ENCODE measurements around the gene OTOP3. TPM values are rescaled to one million over a fixed set of nuclear protein-coding genes. Genes with fewer than 3 reads are reported as not detected.

The OTOP3 gene
- total and polyA plus RNA-seq, 7 experiments from 2014 or later = not detected

- no peaks in the 10 kb centered on the region for H3K9me3 ChIP-seq (ENCODE audit: control insufficient read depth in 2 of 3, low read length in 3 of 3)
- Mint-ChIP-seq H3K4me3 (no peak overlapping the region), H3K36me3 (peaks cover 0 to under 1% (median 0%) of the 10 kb centered on the region in 5 donors), H3K9me3 (no peaks in the 10 kb centered on the region), H3K27ac (peak overlapping the region in 1 of 9 donors; percentile 46), H3K4me1 (peaks cover 0 to 8% (median 5%) of the 10 kb centered on the region in 7 donors), H3K27me3 (peaks cover 0 to 6% (median 0%) of the 10 kb centered on the region in 5 donors)
- ATAC-seq (no peak), DNase-seq (no peak)
- no peak overlapping the region for H3K27ac ChIP-seq (ENCODE audit: low read depth, low read length)
- ChIA-PET CTCF (interaction anchor here (0.5 to 3.5 kb wide), 16 partner anchors 8 to 303 kb away, joined by 3 to 53 read pairs (median 9); partner anchors contain the start of genes CDR2L and MRPL58), POLR2A (interaction anchor here (0.6 to 2.6 kb wide), 3 partner anchors 14 to 154 kb away, joined by 3 to 9 read pairs (median 4); no protein-coding TSS in a partner anchor)
- intact Hi-C loops (cut with micrococcal nuclease) = loop anchor here (2.0 to 5.0 kb wide), 6 partner anchors 27 to 303 kb away; partner anchors contain the start of gene CDR2L (in 1 of the 2)
- H3K36me3 ChIP-seq (ENCODE audit: control insufficient read depth in 2 of 3, insufficient read depth in 3 of 3, low read length in 3 of 3) = no peaks in the 10 kb centered on the region
- H3K4me3 ChIP-seq (ENCODE audit: low read length) = no peak overlapping the region
- peaks cover 0 to 4% of the 10 kb centered on the region in 2 donors for H3K4me1 ChIP-seq (ENCODE audit: control insufficient read depth in 2 of 2, insufficient read depth in 2 of 2, low read length in 2 of 2)
- H3K27me3 ChIP-seq (ENCODE audit: control insufficient read depth in 2 of 2, insufficient read depth in 2 of 2, low read length in 2 of 2) = no peaks in the 10 kb centered on the region
Observed at GRCh38 chr17:74959826-74960515, 24.3 kb downstream of the OTOP3 start.

- peak; percentile 63 for ATAC-seq
- Mint-ChIP-seq H3K27me3 (peaks cover 0 to 6% (median 0%) of the 10 kb centered on the region in 5 donors), H3K36me3 (no peaks in the 10 kb centered on the region), H3K27ac (peak overlapping the region in 1 of 9 donors; percentile 46), H3K4me3 (no peak overlapping the region), H3K9me3 (no peaks in the 10 kb centered on the region), H3K4me1 (peaks cover 0 to 8% (median 5%) of the 10 kb centered on the region in 7 donors)
- H3K27me3 ChIP-seq (ENCODE audit: control insufficient read depth in 2 of 2, insufficient read depth in 2 of 2, low read length in 2 of 2) = no peaks in the 10 kb centered on the region
- H3K27ac ChIP-seq (ENCODE audit: low read depth, low read length) = no peak overlapping the region
- DNase-seq = peak in 5 of 9 donors; percentile 23 to 35 (median 28)
- POLR2A ChIA-PET = interaction anchor here (0.6 to 2.6 kb wide), 9 partner anchors 12 to 310 kb away, joined by 3 to 9 read pairs (median 3); partner anchors contain the start of genes HID1 and MIF4GD
- intact Hi-C loops (cut with micrococcal nuclease) = loop anchor here (1.0 to 5.0 kb wide), 15 partner anchors 22 to 452 kb away; partner anchors contain the start of genes CDR2L (in 2 of the 2) and MRPL58 (in 1 of the 2)
- CTCF ChIA-PET = interaction anchor here (0.7 to 3.5 kb wide), 33 partner anchors 8 to 329 kb away, joined by 3 to 53 read pairs (median 5); partner anchors contain the start of genes CDR2L, FDXR, MRPL58 and NT5C
- no peaks in the 10 kb centered on the region for H3K36me3 ChIP-seq (ENCODE audit: control insufficient read depth in 2 of 3, insufficient read depth in 3 of 3, low read length in 3 of 3)
- no peaks in the 10 kb centered on the region for H3K9me3 ChIP-seq (ENCODE audit: control insufficient read depth in 2 of 3, low read length in 3 of 3)
- no peak overlapping the region for H3K4me3 ChIP-seq (ENCODE audit: low read length)
- peaks cover 0 to 4% of the 10 kb centered on the region in 2 donors for H3K4me1 ChIP-seq (ENCODE audit: control insufficient read depth in 2 of 2, insufficient read depth in 2 of 2, low read length in 2 of 2)
Observed at GRCh38 chr17:74960570-74961342, 25.1 kb downstream of the OTOP3 start.

GRCh38 chr17:74961657-74962350, 26.1 kb downstream of the OTOP3 start:
- Mint-ChIP-seq H3K9me3 (no peaks in the 10 kb centered on the region), H3K36me3 (no peaks in the 10 kb centered on the region), H3K4me1 (peaks cover 0 to 8% (median 5%) of the 10 kb centered on the region in 7 donors), H3K27me3 (peaks cover 0 to 3% (median 0%) of the 10 kb centered on the region in 5 donors), H3K4me3 (peak overlapping the region in 2 of 10 donors; percentile 14 to 33), H3K27ac (no peak overlapping the region)
- Histone ChIP-seq H3K36me3 (ENCODE audit: control insufficient read depth in 2 of 3, insufficient read depth in 3 of 3, low read length in 3 of 3) (no peaks in the 10 kb centered on the region), H3K9me3 (ENCODE audit: control insufficient read depth in 2 of 3, low read length in 3 of 3) (no peaks in the 10 kb centered on the region), H3K27ac (ENCODE audit: low read depth, low read length) (no peak overlapping the region), H3K4me3 (ENCODE audit: low read length) (no peak overlapping the region), H3K4me1 (ENCODE audit: control insufficient read depth in 2 of 2, insufficient read depth in 2 of 2, low read length in 2 of 2) (peaks cover 0 to 4% of the 10 kb centered on the region in 2 donors), H3K27me3 (ENCODE audit: control insufficient read depth in 2 of 2, insufficient read depth in 2 of 2, low read length in 2 of 2) (no peaks in the 10 kb centered on the region)
- ATAC-seq (peak; percentile 80), DNase-seq (peak; percentile 69 to 88 (median 78))
- intact Hi-C loops (cut with micrococcal nuclease) = loop anchor here (1.0 to 5.0 kb wide), 15 partner anchors 20 to 450 kb away; partner anchors contain the start of genes CDR2L (in 2 of the 2) and MRPL58 (in 1 of the 2)
- ChIA-PET CTCF (interaction anchor here (0.7 to 3.5 kb wide), 36 partner anchors 7 to 328 kb away, joined by 3 to 53 read pairs (median 5); partner anchors contain the start of genes CDR2L, FDXR, MRPL58 and NT5C), POLR2A (interaction anchor here (0.6 to 2.6 kb wide), 8 partner anchors 11 to 309 kb away, joined by 3 to 9 read pairs (median 3); partner anchors contain the start of genes HID1 and MIF4GD)

GRCh38 chr17:74962622-74963394, 27.1 kb downstream of the OTOP3 start:
- Histone ChIP-seq H3K9me3 (ENCODE audit: control insufficient read depth in 2 of 3, low read length in 3 of 3) (no peaks in the 10 kb centered on the region), H3K27ac (ENCODE audit: low read depth, low read length) (no peak overlapping the region), H3K27me3 (ENCODE audit: control insufficient read depth in 2 of 2, insufficient read depth in 2 of 2, low read length in 2 of 2) (no peaks in the 10 kb centered on the region), H3K4me1 (ENCODE audit: control insufficient read depth in 2 of 2, insufficient read depth in 2 of 2, low read length in 2 of 2) (peaks cover 0 to 4% of the 10 kb centered on the region in 2 donors), H3K36me3 (ENCODE audit: control insufficient read depth in 2 of 3, insufficient read depth in 3 of 3, low read length in 3 of 3) (no peaks in the 10 kb centered on the region), H3K4me3 (ENCODE audit: low read length) (no peak overlapping the region)
- CTCF ChIA-PET = interaction anchor here (1.0 to 3.5 kb wide), 15 partner anchors 8 to 327 kb away, joined by 3 to 53 read pairs (median 11); partner anchors contain the start of genes CDR2L, MRPL58 and SLC25A19
- no peaks in the 10 kb centered on the region for H3K9me3 Mint-ChIP-seq
- H3K4me3 Mint-ChIP-seq = no peak overlapping the region
- peaks cover 0 to 3% (median 0%) of the 10 kb centered on the region in 5 donors for H3K27me3 Mint-ChIP-seq
- no peaks in the 10 kb centered on the region for H3K36me3 Mint-ChIP-seq
- DNase-seq (no peak), ATAC-seq (no peak)
- intact Hi-C loops (cut with micrococcal nuclease) = loop anchor here in 1 of 2 donors (5.0 kb wide), 1 partner anchor 149 kb away; no protein-coding TSS in a partner anchor
- POLR2A ChIA-PET = interaction anchor here (2.6 kb wide), 1 partner anchor 47 kb away, joined by 9 read pairs; no protein-coding TSS in a partner anchor
- H3K4me1 Mint-ChIP-seq = peaks cover 0 to 8% (median 5%) of the 10 kb centered on the region in 7 donors
- no peak overlapping the region for H3K27ac Mint-ChIP-seq

- POLR2A ChIA-PET = no interaction called here
- Mint-ChIP-seq H3K9me3 (no peaks in the 10 kb centered on the region), H3K4me3 (no peak overlapping the region), H3K36me3 (no peaks in the 10 kb centered on the region), H3K27ac (no peak overlapping the region), H3K27me3 (peaks cover 0 to 3% (median 0%) of the 10 kb centered on the region in 5 donors), H3K4me1 (peaks cover 0 to 8% (median 5%) of the 10 kb centered on the region in 7 donors)
- H3K4me1 ChIP-seq (ENCODE audit: control insufficient read depth in 2 of 2, insufficient read depth in 2 of 2, low read length in 2 of 2) = peaks cover 0 to 4% of the 10 kb centered on the region in 2 donors
- H3K9me3 ChIP-seq (ENCODE audit: control insufficient read depth in 2 of 3, low read length in 3 of 3) = no peaks in the 10 kb centered on the region
- DNase-seq = no peak
- intact Hi-C loops (cut with micrococcal nuclease) = loop anchor here in 1 of 2 donors (5.0 kb wide), 1 partner anchor 149 kb away; no protein-coding TSS in a partner anchor
- H3K27me3 ChIP-seq (ENCODE audit: control insufficient read depth in 2 of 2, insufficient read depth in 2 of 2, low read length in 2 of 2) = no peaks in the 10 kb centered on the region
- no peaks in the 10 kb centered on the region for H3K36me3 ChIP-seq (ENCODE audit: control insufficient read depth in 2 of 3, insufficient read depth in 3 of 3, low read length in 3 of 3)
- no peak for ATAC-seq
- H3K27ac ChIP-seq (ENCODE audit: low read depth, low read length) = no peak overlapping the region
- CTCF ChIA-PET = interaction anchor here (1.4 kb wide), 1 partner anchor 48 kb away, joined by 6 read pairs; no protein-coding TSS in a partner anchor
- H3K4me3 ChIP-seq (ENCODE audit: low read length) = no peak overlapping the region
Observed at GRCh38 chr17:74963656-74964055, 28.0 kb downstream of the OTOP3 start.
